Adrenal gland (tissue), 12 donors: ENCODE results near the gene PBX3. TPM values are rescaled to one million over a fixed set of nuclear protein-coding genes. Genes with fewer than 3 reads are reported as not detected.

Experiments used
- DNase-seq, 7 donors: peaks; one replicate each; pipeline ENCODE4 v3.0.0-alpha.2; 2019 to 2020
- H3K27ac ChIP-seq, 5 donors: fragments of 200-600 bp; sonication (generic) in 4 of 5; 1 replicate in 3 of 5; 2 replicates in 2 of 5; pipeline versions ENCODE4 v1.5.1 to v1.8.0; 2016 to 2020; ENCODE audit warnings: mild to moderate bottlenecking in 1 of 5
- H3K27me3 ChIP-seq: fragments of 200-600 bp; 2 replicates; pipeline ENCODE4 v1.8.0; 2021
- H3K36me3 ChIP-seq, 2 donors: fragments of 200-600 bp; replicated peaks in 1 of 2; 1 replicate in 1 of 2; 2 replicates in 1 of 2; pipeline versions ENCODE4 v1.5.1 to v1.8.0; 2018 to 2022
- H3K4me1 ChIP-seq, 2 donors: fragments of 200-600 bp; replicated peaks in 1 of 2; 1 replicate in 1 of 2; 2 replicates in 1 of 2; pipeline versions ENCODE4 v1.5.1 to v1.8.0; 2018 to 2021
- H3K4me3 ChIP-seq, 4 donors: fragments of 200-600 bp; sonication (generic) in 3 of 4; one replicate each; pipeline ENCODE4 v1.5.1; 2016 to 2018
- H3K9me3 ChIP-seq, 3 donors: fragments of 200-600 bp; sonication (generic) in 1 of 3; replicated peaks in 1 of 3; 1 replicate in 2 of 3; 2 replicates in 1 of 3; pipeline versions ENCODE4 v1.5.1 to v1.8.0; 2016 to 2021
- CTCF ChIP-seq, 6 experiments: fragments of 450-650 bp in 4 of 6; fragments of 200-600 bp in 2 of 6; sonication (generic) in 1 of 6; IDR thresholded peaks; 1 replicate in 5 of 6; 2 replicates in 1 of 6; pipeline versions ENCODE4 v1.5.1 to v1.8.0; 2016 to 2021; ENCODE audit warnings: antibody characterized with exemption in 6 of 6, mild to moderate bottlenecking in 2 of 6, moderate library complexity in 1 of 6
- POLR2A ChIP-seq, 2 donors: fragments of 450-650 bp; IDR thresholded peaks; one replicate each; pipeline ENCODE4 v1.6.1; 2017; ENCODE audit warnings: antibody characterized with exemption in 2 of 2, mild to moderate bottlenecking in 2 of 2, moderate library complexity in 1 of 2
- WGBS, 4 donors: extraction: QIAGEN DNeasy Blood & Tissue Kit in 2 of 4; methylation state at CpG; one replicate each; pipeline versions ENCODE4 v1.1.5 to v1.1.7; 2013 to 2017; 5-methylcytosine and 5-hydroxymethylcytosine counted together
- intact Hi-C, 2 donors: fragments of 100-400 bp; cut with DNase I; formaldehyde crosslinking; loops; one replicate each; pipeline versions ENCODE4 v1.14.1 to v1.15.0; 2022 to 2023
- polyA plus RNA-seq, 3 donors: library from polyadenylated mRNA; stranded (reverse); fragments of 200-250 nt in 2 of 3; fragments of 350-450 nt in 1 of 3; fragmentation: Illumina TruSeq in 1 of 3; extraction: RNeasy Lipid Tissue Mini Kit (QIAGEN cat#74804) in 1 of 3; gene quantifications; one replicate each; pipeline ENCODE4 v1.2.3, GENCODE V29; 2013 to 2014
- total RNA-seq, 9 donors: library from RNA; depleted of rRNA in 4 of 9; stranded (reverse); fragments of >200 nt in 4 of 9; fragments of 120-200 nt in 1 of 9; fragmentation: NEBNext Ultra II Directional in 1 of 9; extraction: Animal tissue kit (Norgen Biotek cat#: 25700) in 1 of 9; gene quantifications; one replicate each; pipeline versions ENCODE4 v1.1.0 to v1.2.4, GENCODE V29; 2013 to 2023
- donor health status: healthy with polysubstance abuse.
- donor health status: Bipolar disorder and iron deficiency.
- donor health status: DM: yes; HTN: yes; CAD: no.
- donor health status: DM: no; HTN: no; CAD: no.
- donor health status: DM: no; HTN: no; CAD: no.
- donor health status: DM: yes; HTN: yes; CAD: no.

The PBX3 gene
- total and polyA plus RNA-seq, 12 donors, result 18.3 to 231 (median 133) TPM

DNA sequence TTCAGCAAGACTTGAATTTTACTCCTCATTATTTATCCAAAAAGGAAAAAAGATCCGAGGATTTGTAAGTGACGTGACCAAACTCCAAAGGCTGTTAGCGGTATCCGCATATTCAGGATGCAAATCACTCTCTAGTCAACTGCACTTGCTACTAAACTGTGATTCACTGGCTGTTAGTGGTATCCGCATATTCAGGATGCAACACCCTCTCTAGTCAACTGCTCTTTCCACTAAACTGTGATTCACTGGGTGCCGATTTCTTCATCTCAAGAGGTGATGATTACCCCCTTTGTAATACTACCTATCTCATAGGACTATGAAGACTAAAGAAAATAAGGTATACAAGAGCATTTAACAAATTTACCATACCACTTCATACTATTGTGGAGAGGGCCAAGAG lies 45.8 kb upstream of the PBX3 start:
- Histone ChIP-seq H3K36me3 (no peaks in the 10 kb centered on the region), H3K4me1 (peaks cover 6 to 30% of the 10 kb centered on the region in 2 donors), H3K9me3 (no peaks in the 10 kb centered on the region), H3K27ac (peak overlapping the region in 2 of 5 donors; percentile 21 to 49), H3K27me3 (no peaks in the 10 kb centered on the region), H3K4me3 (no peak overlapping the region)
- 66 to 76% (median 75%) methylated on average over 6 of the region's 6 CpGs for WGBS, 4 donors
- intact Hi-C loops, result no loop called here
- TF ChIP-seq POLR2A (IDR thresholded peaks at IDR 0.05) (no peak), CTCF (IDR thresholded peaks at IDR 0.05) (no peak)
- no peak for DNase-seq

DNA sequence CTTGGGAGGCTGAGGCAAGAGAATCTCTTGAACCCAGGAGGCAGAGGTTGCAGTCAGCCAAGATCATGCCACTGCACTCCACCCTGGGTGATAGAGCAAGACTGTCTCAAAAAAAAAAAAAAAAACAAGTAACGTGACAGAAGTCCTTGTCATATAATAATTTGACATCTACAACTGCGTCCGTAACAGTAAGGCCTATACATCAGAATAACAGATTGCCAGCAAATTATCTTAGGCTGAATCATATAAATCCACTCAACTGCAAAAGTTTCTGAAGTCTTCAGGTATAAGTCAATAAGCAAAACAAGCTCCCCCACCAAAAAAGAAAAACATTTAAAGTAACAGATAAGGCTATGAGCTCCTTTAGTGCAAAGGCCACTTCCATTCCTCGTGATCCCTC lies 43.5 kb upstream of the PBX3 start:
- intact Hi-C loops, result no loop called here
- TF ChIP-seq CTCF (IDR thresholded peaks at IDR 0.05) (no peak), POLR2A (IDR thresholded peaks at IDR 0.05) (no peak)
- Histone ChIP-seq H3K4me1 (peaks cover 7 to 35% of the 10 kb centered on the region in 2 donors), H3K27ac (peak overlapping the region in 2 of 5 donors; percentile 31 to 38), H3K9me3 (no peaks in the 10 kb centered on the region), H3K27me3 (no peaks in the 10 kb centered on the region), H3K36me3 (no peaks in the 10 kb centered on the region), H3K4me3 (no peak overlapping the region)
- no peak for DNase-seq
- 60 to 71% (median 63%) methylated on average over 4 of the region's 4 CpGs for WGBS, 4 donors

GRCh38 chr9:125705893-125706292 lies 41.3 kb upstream of the PBX3 start:
- no peak for TF ChIP-seq POLR2A (IDR thresholded peaks at IDR 0.05)
- no peak for TF ChIP-seq CTCF (IDR thresholded peaks at IDR 0.05)
- Histone ChIP-seq H3K27ac (no peak overlapping the region), H3K36me3 (no peaks in the 10 kb centered on the region), H3K27me3 (no peaks in the 10 kb centered on the region), H3K4me3 (peak overlapping the region in 1 of 4 donors; percentile 96), H3K4me1 (peaks cover 7 to 35% of the 10 kb centered on the region in 2 donors), H3K9me3 (no peaks in the 10 kb centered on the region)
- WGBS, 4 donors, result 80 to 91% (median 84%) methylated on average over 4 of the region's 4 CpGs
- DNase-seq, result no peak
- intact Hi-C loops, result no loop called here

- H3K4me1 ChIP-seq, result peaks cover 7 to 26% of the 10 kb centered on the region in 2 donors
- WGBS, 4 donors, result 0% methylated on average over 2 to 63 of the region's 63 CpGs
- intact Hi-C loops, result no loop called here
- peak; percentile 96 to 98 (median 97) for DNase-seq
- H3K9me3 ChIP-seq, result no peaks in the 10 kb centered on the region
- TF ChIP-seq CTCF (IDR thresholded peaks at IDR 0.05), result no peak
- TF ChIP-seq POLR2A (IDR thresholded peaks at IDR 0.05), result peak; percentile 65 to 83
- H3K27ac ChIP-seq, result peak within 1 kb of the TSS; percentile 33 to 90 (median 73)
- no peaks in the 10 kb centered on the region for H3K27me3 ChIP-seq
- no peaks in the 10 kb centered on the region for H3K36me3 ChIP-seq
- H3K4me3 ChIP-seq, result peak within 1 kb of the TSS; percentile 33 to 96 (median 72)
Measured at GRCh38 chr9:125706651-125707471, 40.3 kb upstream of the PBX3 start, which contains the start of gene MAPKAP1. Gene MAPKAP1, minus strand, starts transcription at chr9:125707208. Its CDS starts 34,634 bp downstream, at chr9:125672574.
